SK-N-MC (cell line): ENCODE data around the gene LRRFIP2.

Source experiments
- EZH2 ChIP-seq: fragments of 200-600 bp; sonication (generic); IDR thresholded peaks from one replicate; pipeline ENCODE4 v1.6.1; 2017; ENCODE audit warnings: antibody characterized with exemption
- FOXP2 ChIP-seq: optimal IDR thresholded peaks from 2 replicates; pipeline ENCODE3; 2011; ENCODE audit warnings: mild to moderate bottlenecking, moderate library complexity; ENCODE audit not compliant: insufficient read depth; ENCODE audit errors: extremely low read length, control extremely low read depth
- POLR2AphosphoS5 ChIP-seq: IDR thresholded peaks from 2 replicates; pipeline ENCODE4 v1.6.1; 2012; ENCODE audit warnings: mild to moderate bottlenecking, low read depth, low read length, borderline replicate concordance

DNA sequence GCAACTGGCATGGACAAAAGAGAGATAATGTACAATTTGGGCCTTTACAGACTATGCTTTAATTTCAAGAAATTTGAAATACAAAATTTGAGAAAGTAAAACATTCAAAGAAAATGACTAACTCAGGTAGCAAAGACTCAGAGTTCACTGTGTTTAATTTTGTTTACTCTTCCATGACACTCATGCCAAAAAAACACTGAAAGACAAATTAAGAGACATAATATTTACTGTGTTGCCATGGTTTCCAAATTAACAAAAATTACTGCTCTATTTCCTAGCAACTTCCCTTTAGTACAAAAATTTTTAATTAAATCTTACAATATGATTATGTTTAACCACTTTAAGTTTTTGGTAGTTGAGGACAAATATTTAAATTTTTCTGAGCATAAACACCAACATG is 29.6 kb downstream of the LRRFIP2 start:
- TF ChIP-seq POLR2AphosphoS5, result no peak
- no peak for TF ChIP-seq FOXP2
- TF ChIP-seq EZH2, result no peak
